Astrocyte (in vitro differentiated cells and primary cell): Measurements from ENCODE around the gene PFDN4. TPM values are rescaled to one million over a fixed set of nuclear protein-coding genes. Genes with fewer than 3 reads are reported as not detected.

ENCODE experiments used
- DNase-seq: peaks from one replicate; pipeline ENCODE4 v3.0.0-alpha.2; 2010; ENCODE audit warnings: low read depth
- FAIRE-seq: peaks from 2 replicates; lab custom pipeline; 2011; peaks lifted over from hg19 to GRCh38; lab: Jason Lieb, UNC
- H2AFZ ChIP-seq: 2 replicates; pipeline ENCODE4 v1.6.0; 2012; ENCODE audit warnings: low read depth, low read length, inconsistent platforms
- H3K27ac ChIP-seq: 2 replicates; pipeline ENCODE4 v1.5.1; 2011; ENCODE audit warnings: low read depth, low read length, inconsistent platforms
- H3K27me3 ChIP-seq: 2 replicates; pipeline ENCODE4 v1.6.0; 2011; ENCODE audit warnings: low read length, inconsistent platforms; ENCODE audit not compliant: insufficient read depth
- H3K36me3 ChIP-seq: 2 replicates; pipeline ENCODE4 v1.5.1; 2011; ENCODE audit warnings: low read length, inconsistent platforms; ENCODE audit not compliant: insufficient read depth
- H3K4me1 ChIP-seq: 2 replicates; pipeline ENCODE4 v1.5.1; 2011; ENCODE audit warnings: low read length, inconsistent platforms; ENCODE audit not compliant: insufficient read depth
- H3K4me2 ChIP-seq: 2 replicates; pipeline ENCODE4 v1.6.0; 2012; ENCODE audit warnings: low read length, inconsistent platforms
- H3K4me3 ChIP-seq: 2 replicates; pipeline ENCODE4 v1.5.1; 2011; ENCODE audit warnings: low read depth, mild to moderate bottlenecking, low read length, inconsistent platforms; ENCODE audit not compliant: insufficient read depth
- H3K79me2 ChIP-seq: 2 replicates; pipeline ENCODE4 v1.6.0; 2012; ENCODE audit warnings: mild to moderate bottlenecking, low read length, inconsistent platforms; ENCODE audit not compliant: insufficient read depth
- H3K9ac ChIP-seq: 2 replicates; pipeline ENCODE4 v1.6.0; 2012; ENCODE audit warnings: mild to moderate bottlenecking, low read length, inconsistent platforms
- H3K9me3 ChIP-seq: 2 replicates; pipeline ENCODE4 v1.5.1; 2012; ENCODE audit warnings: low read depth, mild to moderate bottlenecking, low read length, inconsistent platforms; ENCODE audit not compliant: insufficient read depth
- H4K20me1 ChIP-seq: 2 replicates; pipeline ENCODE4 v1.6.0; 2012; ENCODE audit warnings: low read length, inconsistent platforms; ENCODE audit not compliant: insufficient read depth
- H3K27ac Mint-ChIP-seq: one replicate; pipeline ENCODE4 v1.8.0; 2021; ENCODE audit warnings: mild to moderate bottlenecking, mixed read lengths; ENCODE audit not compliant: unreplicated experiment
- H3K27me3 Mint-ChIP-seq: one replicate; pipeline ENCODE4 v1.8.0; 2021; ENCODE audit warnings: low read depth, mixed read lengths; ENCODE audit not compliant: unreplicated experiment
- H3K36me3 Mint-ChIP-seq: one replicate; pipeline ENCODE4 v1.8.0; 2021; ENCODE audit warnings: low read depth, mixed read lengths; ENCODE audit not compliant: unreplicated experiment
- H3K4me1 Mint-ChIP-seq: one replicate; pipeline ENCODE4 v1.8.0; 2021; ENCODE audit warnings: low read depth, mixed read lengths; ENCODE audit not compliant: unreplicated experiment
- H3K4me3 Mint-ChIP-seq: one replicate; pipeline ENCODE4 v1.8.0; 2021; ENCODE audit warnings: mild to moderate bottlenecking, moderate library complexity, mixed read lengths; ENCODE audit not compliant: unreplicated experiment
- H3K9me3 Mint-ChIP-seq: one replicate; pipeline ENCODE4 v1.8.0; 2021; ENCODE audit warnings: mild to moderate bottlenecking, mixed read lengths; ENCODE audit not compliant: unreplicated experiment
- CTCF ChIP-seq: IDR thresholded peaks from 2 replicates; pipeline ENCODE4 v1.5.1; 2011; ENCODE audit warnings: low read depth, mild to moderate bottlenecking, inconsistent platforms, low read length, moderate library complexity; ENCODE audit not compliant: insufficient read depth
- EZH2 ChIP-seq: IDR thresholded peaks from 2 replicates; pipeline ENCODE4 v1.6.1; 2012; ENCODE audit warnings: mild to moderate bottlenecking, low read length, inconsistent platforms; ENCODE audit not compliant: insufficient read depth
- total RNA-seq: library from RNA; stranded (reverse); gene quantifications from 2 replicates; pipeline ENCODE4 v1.2.1, GENCODE V29; 2021

The PFDN4 gene
- total RNA-seq, 1 donor from 2014 or later = 35.2 TPM

- no peak overlapping the region for H2AFZ ChIP-seq
- DNase-seq (no peak), FAIRE-seq (no peak)
- Mint-ChIP-seq H3K4me3 (no peak overlapping the region), H3K36me3 (no peaks in the 10 kb centered on the region), H3K4me1 (peaks cover 5% of the 10 kb centered on the region), H3K9me3 (no peaks in the 10 kb centered on the region), H3K27me3 (peaks cover 4% of the 10 kb centered on the region), H3K27ac (no peak overlapping the region)
- H3K4me3 ChIP-seq = no peak overlapping the region
- peaks cover 3% of the 10 kb centered on the region for H3K27me3 ChIP-seq
- H3K9ac ChIP-seq = no peak overlapping the region
- H3K4me2 ChIP-seq = no peak overlapping the region
- no peaks in the 10 kb centered on the region for H3K4me1 ChIP-seq
- no peaks in the 10 kb centered on the region for H3K9me3 ChIP-seq
- no peaks in the 10 kb centered on the region for H3K36me3 ChIP-seq
- no peaks in the 10 kb centered on the region for H4K20me1 ChIP-seq
- no peak for TF ChIP-seq CTCF
- TF ChIP-seq EZH2 = no peak
- no peak overlapping the region for H3K27ac ChIP-seq
- H3K79me2 ChIP-seq = no peaks in the 10 kb centered on the region
Measured at GRCh38 chr20:54163402-54163801, 44.5 kb upstream of the PFDN4 start.

GRCh38 chr20:54165014-54165413 is 42.9 kb upstream of the PFDN4 start:
- Mint-ChIP-seq H3K9me3 (no peaks in the 10 kb centered on the region), H3K27me3 (peaks cover 4% of the 10 kb centered on the region), H3K4me3 (no peak overlapping the region), H3K4me1 (peaks cover 5% of the 10 kb centered on the region), H3K27ac (no peak overlapping the region), H3K36me3 (no peaks in the 10 kb centered on the region)
- no peak overlapping the region for H3K4me2 ChIP-seq
- no peak for FAIRE-seq
- no peaks in the 10 kb centered on the region for H3K79me2 ChIP-seq
- no peaks in the 10 kb centered on the region for H3K9me3 ChIP-seq
- H3K4me1 ChIP-seq = peaks cover 12% of the 10 kb centered on the region
- no peak overlapping the region for H3K27ac ChIP-seq
- TF ChIP-seq CTCF (no peak), EZH2 (no peak)
- H3K9ac ChIP-seq = no peak overlapping the region
- DNase-seq = no peak
- peaks cover 4% of the 10 kb centered on the region for H3K27me3 ChIP-seq
- no peak overlapping the region for H3K4me3 ChIP-seq
- H3K36me3 ChIP-seq = no peaks in the 10 kb centered on the region
- no peak overlapping the region for H2AFZ ChIP-seq
- H4K20me1 ChIP-seq = no peaks in the 10 kb centered on the region

GRCh38 chr20:54165803-54166202 is 42.1 kb upstream of the PFDN4 start:
- Mint-ChIP-seq H3K4me3 (no peak overlapping the region), H3K9me3 (no peaks in the 10 kb centered on the region), H3K27ac (no peak overlapping the region), H3K36me3 (no peaks in the 10 kb centered on the region), H3K4me1 (peaks cover 5% of the 10 kb centered on the region), H3K27me3 (peaks cover 9% of the 10 kb centered on the region)
- H3K9me3 ChIP-seq = no peaks in the 10 kb centered on the region
- no peak overlapping the region for H3K4me2 ChIP-seq
- H3K79me2 ChIP-seq = no peaks in the 10 kb centered on the region
- FAIRE-seq (no peak), DNase-seq (no peak)
- H3K27ac ChIP-seq = no peak overlapping the region
- H3K4me3 ChIP-seq = no peak overlapping the region
- no peak overlapping the region for H3K9ac ChIP-seq
- H3K27me3 ChIP-seq = peaks cover 8% of the 10 kb centered on the region
- no peak overlapping the region for H2AFZ ChIP-seq
- TF ChIP-seq CTCF (no peak), EZH2 (no peak)
- H4K20me1 ChIP-seq = no peaks in the 10 kb centered on the region
- H3K4me1 ChIP-seq = peaks cover 13% of the 10 kb centered on the region
- no peaks in the 10 kb centered on the region for H3K36me3 ChIP-seq
